A549 treated with CpdA at 1 μM for 4 hours (cell line): ENCODE measurements around the gene LARP1B. TPM values are rescaled to one million over a fixed set of nuclear protein-coding genes. Genes with fewer than 3 reads are reported as not detected.

Source experiments
- total RNA-seq: library from RNA; stranded (reverse); fragments of 200-300 nt; extraction: Qiagen RNA extraction; gene quantifications from 5 replicates; pipeline ENCODE4 v1.2.3, GENCODE V29; 2022; ENCODE audit warnings: low read depth

LARP1B gene
- total RNA-seq, result 11.0 to 17.7 TPM (median 12.1 TPM) in 5 replicates

DNA sequence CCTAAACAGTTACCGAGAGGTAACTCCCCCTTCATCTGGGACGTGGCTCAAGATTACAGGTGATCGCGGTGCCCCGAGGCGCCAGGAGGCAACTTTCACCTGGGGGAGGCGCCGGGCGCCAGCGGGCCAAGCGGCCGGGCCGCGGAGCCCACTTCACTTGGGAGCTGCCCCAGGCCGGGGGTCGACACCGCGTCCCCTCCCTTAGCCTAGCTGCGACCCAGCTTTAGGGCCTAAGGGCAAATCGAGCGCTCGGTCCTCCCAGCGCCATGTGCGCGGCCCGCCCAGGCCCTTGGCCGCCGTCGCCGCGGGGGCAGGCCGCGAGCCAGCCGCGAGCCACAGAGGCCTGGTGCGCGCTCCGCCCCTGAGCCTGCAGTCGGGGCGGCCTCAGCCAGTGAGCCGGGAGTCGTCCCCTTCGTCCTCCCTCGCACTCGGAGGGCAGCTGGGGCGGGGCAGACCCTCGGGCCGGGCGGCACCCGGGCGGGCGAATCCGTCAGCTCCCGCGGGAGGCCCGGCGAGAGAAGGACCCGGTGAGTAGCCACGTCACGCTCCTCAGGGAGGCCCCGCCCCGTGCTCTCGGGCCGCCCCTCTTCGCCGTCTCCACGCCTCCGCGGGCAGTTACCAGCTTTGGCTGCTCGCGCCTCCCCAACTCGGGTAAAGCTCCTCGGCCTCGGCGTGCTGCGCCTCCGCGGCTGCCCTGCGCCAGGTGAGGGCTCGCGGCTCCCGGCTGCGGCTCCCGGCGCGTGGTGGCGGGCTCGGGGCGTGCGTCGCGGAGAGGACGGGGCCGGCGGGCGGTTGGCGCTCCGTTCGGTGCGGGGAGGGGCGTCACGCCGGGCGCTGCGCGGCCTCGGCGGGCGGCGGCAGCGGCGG is at the start of gene LARP1B:
Gene LARP1B (plus strand): TSS at position 614 of the 867 bp plus-strand sequence. CDS start 13,640 bp downstream, outside the sequence.

Other genes with a start within 250 kb of the LARP1B start
- gene PLK4, start 180.4 kb upstream of the LARP1B start, total RNA-seq, result 16.2 to 19.9 TPM (median 17.3 TPM) in 5 replicates
- gene MFSD8, start 96.1 kb upstream of the LARP1B start, total RNA-seq, result 12.4 to 15.4 TPM (median 14.0 TPM) in 5 replicates
- gene ABHD18, start 95.9 kb upstream of the LARP1B start, total RNA-seq, result 2.8 to 5.4 TPM (median 3.7 TPM) in 5 replicates
- 75.7 to 104 TPM (median 80.9 TPM) in 5 replicates for gene PGRMC2, start 226.5 kb downstream of the LARP1B start, total RNA-seq